Stimulated activated effector memory CD8-positive, alpha-beta T cell treated with anti-CD3 and anti-CD28 coated beads, Interleukin-12 subunit alpha, Interleukin-12 subunit beta, amount 100 ng/mL, for 72 hours (primary cell): ENCODE measurements around the gene SLC6A17.

Experiments
- ATAC-seq: fragments of 150-1000 bp; cut with Tn5 transposase; 2 replicates; pipeline ENCODE4 v1.10.0; 2021
- DNase-seq, 2 donors: peaks; one replicate each; pipeline ENCODE4 v3.0.0; 2021 to 2022; ENCODE audit warnings: low spot score in 2 of 2
- H3K27ac Mint-ChIP-seq: one replicate; pipeline ENCODE4 v1.8.0; 2022; ENCODE audit warnings: mild to moderate bottlenecking, mixed read lengths
- H3K36me3 Mint-ChIP-seq: one replicate; pipeline ENCODE4 v1.8.0; 2022; ENCODE audit warnings: mild to moderate bottlenecking, mixed read lengths
- H3K4me1 Mint-ChIP-seq: one replicate; pipeline ENCODE4 v1.8.0; 2022; ENCODE audit warnings: mixed read lengths
- H3K4me3 Mint-ChIP-seq: one replicate; pipeline ENCODE4 v1.8.0; 2022; ENCODE audit warnings: mild to moderate bottlenecking, mixed read lengths
- H3K9me3 Mint-ChIP-seq: one replicate; pipeline ENCODE4 v1.8.0; 2022; ENCODE audit warnings: mixed read lengths

The SLC6A17 gene

GRCh38 chr1:110198746-110199145 is 48.5 kb downstream of the SLC6A17 start:
- Mint-ChIP-seq H3K9me3 (no peaks in the 10 kb centered on the region), H3K36me3 (no peaks in the 10 kb centered on the region), H3K27ac (peak overlapping the region; percentile 56), H3K4me3 (no peak overlapping the region), H3K4me1 (peaks cover 15% of the 10 kb centered on the region)
- no peak for DNase-seq
- ATAC-seq = no peak

GRCh38 chr1:110200190-110200589 is 49.9 kb downstream of the SLC6A17 start:
- H3K27ac Mint-ChIP-seq = no peak overlapping the region
- H3K36me3 Mint-ChIP-seq = no peaks in the 10 kb centered on the region
- no peak overlapping the region for H3K4me3 Mint-ChIP-seq

GRCh38 chr1:110200666-110201065 is 50.4 kb downstream of the SLC6A17 start:
- H3K4me1 Mint-ChIP-seq = peaks cover 15% of the 10 kb centered on the region
- no peak overlapping the region for H3K4me3 Mint-ChIP-seq
- no peak overlapping the region for H3K27ac Mint-ChIP-seq
- H3K9me3 Mint-ChIP-seq = no peaks in the 10 kb centered on the region
- ATAC-seq (no peak), DNase-seq (no peak)
- H3K36me3 Mint-ChIP-seq = no peaks in the 10 kb centered on the region

More at GRCh38 chr1:110200190-110200589, 49.9 kb downstream of the SLC6A17 start:
- no peaks in the 10 kb centered on the region for H3K9me3 Mint-ChIP-seq
- H3K4me1 Mint-ChIP-seq = peaks cover 15% of the 10 kb centered on the region
- DNase-seq = no peak
- no peak for ATAC-seq

- H3K36me3 Mint-ChIP-seq = no peaks in the 10 kb centered on the region
Measured at GRCh38 chr1:110201157-110201825, 51.0 kb downstream of the SLC6A17 start.

GRCh38 chr1:110203021-110203661 is 52.8 kb downstream of the SLC6A17 start:
- no peaks in the 10 kb centered on the region for H3K36me3 Mint-ChIP-seq
- H3K9me3 Mint-ChIP-seq = no peaks in the 10 kb centered on the region
- peak; percentile 71 to 87 for DNase-seq
- H3K4me1 Mint-ChIP-seq = peaks cover 22% of the 10 kb centered on the region
- H3K27ac Mint-ChIP-seq = peak overlapping the region; percentile 79
- H3K4me3 Mint-ChIP-seq = no peak overlapping the region
- peak; percentile 73 for ATAC-seq

More at GRCh38 chr1:110201157-110201825, 51.0 kb downstream of the SLC6A17 start:
- Mint-ChIP-seq H3K27ac (no peak overlapping the region), H3K9me3 (no peaks in the 10 kb centered on the region), H3K4me1 (peaks cover 15% of the 10 kb centered on the region), H3K4me3 (no peak overlapping the region)
- ATAC-seq (no peak), DNase-seq (no peak)

- DNase-seq = no peak
- peaks cover 6% of the 10 kb centered on the region for H3K36me3 Mint-ChIP-seq
- peaks cover 36% of the 10 kb centered on the region for H3K4me1 Mint-ChIP-seq
- H3K4me3 Mint-ChIP-seq = no peak overlapping the region
- ATAC-seq = no peak
- no peaks in the 10 kb centered on the region for H3K9me3 Mint-ChIP-seq
- peak overlapping the region; percentile 79 for H3K27ac Mint-ChIP-seq
Measured at GRCh38 chr1:110205156-110205555, 54.9 kb downstream of the SLC6A17 start.

GRCh38 chr1:110205591-110206155 is 55.4 kb downstream of the SLC6A17 start:
- peaks cover 36% of the 10 kb centered on the region for H3K4me1 Mint-ChIP-seq
- no peaks in the 10 kb centered on the region for H3K9me3 Mint-ChIP-seq
- H3K27ac Mint-ChIP-seq = peak overlapping the region; percentile 34
- no peak for ATAC-seq
- DNase-seq = no peak
- peaks cover 6% of the 10 kb centered on the region for H3K36me3 Mint-ChIP-seq
- H3K4me3 Mint-ChIP-seq = no peak overlapping the region

- Mint-ChIP-seq H3K9me3 (no peaks in the 10 kb centered on the region), H3K36me3 (peaks cover 11% of the 10 kb centered on the region), H3K4me1 (peaks cover 40% of the 10 kb centered on the region), H3K4me3 (no peak overlapping the region), H3K27ac (peak overlapping the region; percentile 34)
- ATAC-seq = no peak
- DNase-seq = no peak
Measured at GRCh38 chr1:110206261-110206920, 56.1 kb downstream of the SLC6A17 start.

- H3K4me3 Mint-ChIP-seq = no peak overlapping the region
- H3K9me3 Mint-ChIP-seq = no peaks in the 10 kb centered on the region
- peaks cover 49% of the 10 kb centered on the region for H3K4me1 Mint-ChIP-seq
- DNase-seq (peak; percentile 67 to 88), ATAC-seq (peak; percentile 27)
- H3K36me3 Mint-ChIP-seq = peaks cover 12% of the 10 kb centered on the region
- peak overlapping the region; percentile 60 for H3K27ac Mint-ChIP-seq
Measured at GRCh38 chr1:110207831-110208230, 57.5 kb downstream of the SLC6A17 start.

GRCh38 chr1:110208916-110209645 is 58.8 kb downstream of the SLC6A17 start:
- no peak for DNase-seq
- Mint-ChIP-seq H3K36me3 (peaks cover 12% of the 10 kb centered on the region), H3K4me3 (peak overlapping the region; percentile 88), H3K4me1 (peaks cover 55% of the 10 kb centered on the region), H3K27ac (peak overlapping the region; percentile 94), H3K9me3 (no peaks in the 10 kb centered on the region)
- ATAC-seq = no peak

- peak; percentile 93 for ATAC-seq
- H3K9me3 Mint-ChIP-seq = no peaks in the 10 kb centered on the region
- peak within 1 kb of the TSS; percentile 94 for H3K27ac Mint-ChIP-seq
- peak within 1 kb of the TSS; percentile 88 for H3K4me3 Mint-ChIP-seq
- DNase-seq = peak; percentile 71 to 89
- H3K36me3 Mint-ChIP-seq = peaks cover 12% of the 10 kb centered on the region
- peaks cover 63% of the 10 kb centered on the region for H3K4me1 Mint-ChIP-seq
Measured at GRCh38 chr1:110209715-110210603, 59.7 kb downstream of the SLC6A17 start, which contains the start of gene KCNC4. KCNC4 (plus strand) TSS chr1:110210314; CDS start chr1:110211500, 1,186 bp downstream.

- H3K4me1 Mint-ChIP-seq = peaks cover 72% of the 10 kb centered on the region
- ATAC-seq = peak; percentile 11
Measured at GRCh38 chr1:110210604-110211495, 60.6 kb downstream of the SLC6A17 start.

GRCh38 chr1:110211496-110212168 is 61.3 kb downstream of the SLC6A17 start:
- peaks cover 79% of the 10 kb centered on the region for H3K4me1 Mint-ChIP-seq
- peak overlapping the region; percentile 78 for H3K27ac Mint-ChIP-seq
- ATAC-seq = peak; percentile 0
- DNase-seq = no peak
- peak overlapping the region; percentile 88 for H3K4me3 Mint-ChIP-seq
- H3K9me3 Mint-ChIP-seq = no peaks in the 10 kb centered on the region
- peaks cover 12% of the 10 kb centered on the region for H3K36me3 Mint-ChIP-seq

More at GRCh38 chr1:110210604-110211495, 60.6 kb downstream of the SLC6A17 start:
- DNase-seq = peak; percentile 39 to 81
- Mint-ChIP-seq H3K27ac (peak overlapping the region; percentile 78), H3K4me3 (peak overlapping the region; percentile 88), H3K9me3 (no peaks in the 10 kb centered on the region), H3K36me3 (peaks cover 12% of the 10 kb centered on the region)
